Measurements from ENCODE around the gene IL18RAP. TPM values are rescaled to one million over a fixed set of nuclear protein-coding genes. Genes with fewer than 3 reads are reported as not detected.
A peak's percentile ranks its signal among the peaks of the same experiment; 100 is the strongest.

IL18RAP gene
- total RNA-seq, 4 donors from 2014 or later, result 0.22 to 3.9 (median 0.88) TPM

- Histone ChIP-seq H3K4me1 (no peaks in the 10 kb centered on the region), H3K4me3 (no peak overlapping the region), H3K27me3 (no peaks in the 10 kb centered on the region), H3K9me3 (peaks cover 0 to 4% (median 0%) of the 10 kb centered on the region in 4 donors), H3K36me3 (no peaks in the 10 kb centered on the region), H3K27ac (no peak overlapping the region)
- TF ChIP-seq, protein P1, sequence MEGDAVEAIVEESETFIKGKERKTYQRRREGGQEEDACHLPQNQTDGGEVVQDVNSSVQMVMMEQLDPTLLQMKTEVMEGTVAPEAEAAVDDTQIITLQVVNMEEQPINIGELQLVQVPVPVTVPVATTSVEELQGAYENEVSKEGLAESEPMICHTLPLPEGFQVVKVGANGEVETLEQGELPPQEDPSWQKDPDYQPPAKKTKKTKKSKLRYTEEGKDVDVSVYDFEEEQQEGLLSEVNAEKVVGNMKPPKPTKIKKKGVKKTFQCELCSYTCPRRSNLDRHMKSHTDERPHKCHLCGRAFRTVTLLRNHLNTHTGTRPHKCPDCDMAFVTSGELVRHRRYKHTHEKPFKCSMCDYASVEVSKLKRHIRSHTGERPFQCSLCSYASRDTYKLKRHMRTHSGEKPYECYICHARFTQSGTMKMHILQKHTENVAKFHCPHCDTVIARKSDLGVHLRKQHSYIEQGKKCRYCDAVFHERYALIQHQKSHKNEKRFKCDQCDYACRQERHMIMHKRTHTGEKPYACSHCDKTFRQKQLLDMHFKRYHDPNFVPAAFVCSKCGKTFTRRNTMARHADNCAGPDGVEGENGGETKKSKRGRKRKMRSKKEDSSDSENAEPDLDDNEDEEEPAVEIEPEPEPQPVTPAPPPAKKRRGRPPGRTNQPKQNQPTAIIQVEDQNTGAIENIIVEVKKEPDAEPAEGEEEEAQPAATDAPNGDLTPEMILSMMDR (IDR thresholded peaks at IDR 0.05), result no peak
- no peak for TF ChIP-seq POLR2A (IDR thresholded peaks at IDR 0.05)
- TF ChIP-seq EP300 (IDR thresholded peaks at IDR 0.05), result no peak
- no peak for DNase-seq (ENCODE audit: low spot score in 2 of 2)
- 68 to 80% methylated on average over 1 of the region's 1 CpG for WGBS, 2 donors
Observed at GRCh38 chr2:102460467-102460866, 37.5 kb downstream of the IL18RAP start.

- 67 to 85% methylated on average over 1 to 6 of the region's 6 CpGs for WGBS, 2 donors
- no peaks in the 10 kb centered on the region for H3K4me1 ChIP-seq
- no peak overlapping the region for H3K27ac ChIP-seq
- no peak for DNase-seq (ENCODE audit: low spot score in 2 of 2)
- no peak overlapping the region for H3K4me3 ChIP-seq
- H3K9me3 ChIP-seq, result peaks cover 0 to 4% (median 0%) of the 10 kb centered on the region in 4 donors
- H3K27me3 ChIP-seq, result no peaks in the 10 kb centered on the region
- no peaks in the 10 kb centered on the region for H3K36me3 ChIP-seq
- TF ChIP-seq, protein P1 (IDR thresholded peaks at IDR 0.05), result no peak
- no peak for TF ChIP-seq POLR2A (IDR thresholded peaks at IDR 0.05)
- TF ChIP-seq EP300 (IDR thresholded peaks at IDR 0.05), result no peak
Observed at GRCh38 chr2:102461188-102461587, 38.2 kb downstream of the IL18RAP start.

- 93 to 94% methylated on average over 5 of the region's 5 CpGs for WGBS, 2 donors
Observed at GRCh38 chr2:102463160-102463559, 40.2 kb downstream of the IL18RAP start.

GRCh38 chr2:102470168-102470567 lies 47.2 kb downstream of the IL18RAP start:
- no peak for DNase-seq (ENCODE audit: low spot score in 2 of 2)
- Histone ChIP-seq H3K4me3 (no peak overlapping the region), H3K4me1 (no peaks in the 10 kb centered on the region), H3K27ac (no peak overlapping the region), H3K36me3 (no peaks in the 10 kb centered on the region), H3K27me3 (no peaks in the 10 kb centered on the region), H3K9me3 (peaks cover 0 to 21% (median 3%) of the 10 kb centered on the region in 4 donors)
- 25 to 49% methylated on average over 1 of the region's 1 CpG for WGBS, 2 donors
- no peak for TF ChIP-seq EP300 (IDR thresholded peaks at IDR 0.05)

More at GRCh38 chr2:102463160-102463559, 40.2 kb downstream of the IL18RAP start:
- TF ChIP-seq POLR2A (IDR thresholded peaks at IDR 0.05), result no peak
- TF ChIP-seq EP300 (IDR thresholded peaks at IDR 0.05), result no peak
- TF ChIP-seq, protein P1 (IDR thresholded peaks at IDR 0.05), result no peak
- H3K27me3 ChIP-seq, result no peaks in the 10 kb centered on the region
- no peak for DNase-seq (ENCODE audit: low spot score in 2 of 2)
- no peak overlapping the region for H3K4me3 ChIP-seq
- H3K9me3 ChIP-seq, result peaks cover 0 to 4% (median 0%) of the 10 kb centered on the region in 4 donors
- H3K4me1 ChIP-seq, result no peaks in the 10 kb centered on the region
- no peak overlapping the region for H3K27ac ChIP-seq
- no peaks in the 10 kb centered on the region for H3K36me3 ChIP-seq

DNA sequence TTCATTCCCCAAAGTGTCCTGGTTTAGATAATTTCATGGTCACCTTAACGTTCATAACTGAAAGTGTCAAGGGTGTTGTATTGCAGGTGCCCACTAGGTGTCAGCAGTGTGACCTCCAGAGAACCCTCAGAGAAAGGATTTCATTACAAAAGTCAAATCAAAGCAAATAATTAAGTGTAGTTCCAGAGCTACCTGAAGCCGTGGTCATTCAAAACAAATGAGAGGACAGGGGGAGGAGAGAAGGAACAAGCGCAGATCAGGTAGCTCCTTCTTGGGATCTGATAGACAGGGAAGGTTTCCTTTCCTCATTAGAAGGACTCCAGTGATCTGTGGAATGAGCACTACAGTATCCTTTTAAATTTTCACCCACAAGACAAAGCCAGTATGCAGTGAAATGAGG lies 50.1 kb downstream of the IL18RAP start, which contains the start of gene SLC9A4:
TSS of gene SLC9A4 (plus strand) at position 207 of the 400 bp plus-strand sequence. CDS start 534 bp downstream, outside the sequence.
- DNase-seq (ENCODE audit: low spot score in 2 of 2), result peak; percentile 23 to 58
- no peaks in the 10 kb centered on the region for H3K27me3 ChIP-seq
- no peaks in the 10 kb centered on the region for H3K36me3 ChIP-seq
- no peak for TF ChIP-seq POLR2A (IDR thresholded peaks at IDR 0.05)
- TF ChIP-seq, protein P1 (IDR thresholded peaks at IDR 0.05), result peak; percentile 63 to 76 (median 67)
- peaks cover 0 to 21% (median 3%) of the 10 kb centered on the region in 4 donors for H3K9me3 ChIP-seq
- H3K4me1 ChIP-seq, result no peaks in the 10 kb centered on the region
- WGBS, 2 donors, result 7 to 12% methylated on average over 3 of the region's 3 CpGs
- no peak within 1 kb of the TSS for H3K27ac ChIP-seq
- H3K4me3 ChIP-seq, result no peak within 1 kb of the TSS

All from tibial nerve (tissue), 4 donors.